ENCODE data around the gene GABRA5. TPM values are rescaled to one million over a fixed set of nuclear protein-coding genes. Genes with fewer than 3 reads are reported as not detected.

Gene GABRA5
- total RNA-seq, 1 experiment from 2014 or later: not detected

DNA sequence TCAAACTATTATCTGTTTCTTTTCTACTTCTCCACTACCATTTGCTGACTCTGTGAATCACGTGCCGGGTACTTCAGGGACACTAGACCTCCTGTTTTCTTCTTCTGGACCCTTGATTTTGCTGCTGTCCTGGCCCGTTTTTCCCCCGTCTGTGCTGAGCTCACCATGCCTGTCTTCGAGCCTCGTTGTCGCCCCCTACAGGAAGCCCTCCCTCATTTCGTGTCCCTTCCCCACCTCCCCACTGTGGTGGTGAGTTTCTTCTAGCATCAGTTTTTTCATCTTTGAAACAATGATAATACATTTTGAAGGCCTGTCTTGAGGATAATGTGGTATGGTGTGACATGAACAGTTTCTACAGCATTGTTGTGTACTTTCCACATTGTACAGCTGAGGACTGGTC, 117.0 kb downstream of the GABRA5 start:
- Histone ChIP-seq H3K4me1 (ENCODE audit: control insufficient read depth, insufficient read depth, low read length) (no peaks in the 10 kb centered on the region), H3K27me3 (ENCODE audit: control insufficient read depth, insufficient read depth, low read length) (no peaks in the 10 kb centered on the region), H3K9me3 (ENCODE audit: control insufficient read depth, insufficient read depth, low read depth, low read length) (no peaks in the 10 kb centered on the region), H3K27ac (ENCODE audit: low read length) (no peak overlapping the region), H3K4me3 (ENCODE audit: low read depth in 2 of 2, low read length in 2 of 2) (no peak overlapping the region), H3K36me3 (ENCODE audit: control insufficient read depth, insufficient read depth, low read length) (no peaks in the 10 kb centered on the region)
- ATAC-seq (no peak), DNase-seq (ENCODE audit: low read depth, low spot score) (no peak)
- in situ Hi-C loops (cut with HindIII; ENCODE audit: low pct_unique_long_range_greater_than_20kb, low sequenced_read_pairs) (no loop called here), intact Hi-C loops (cut with micrococcal nuclease; ENCODE audit: unreplicated experiment) (no loop called here)
- POLR2A ChIA-PET: no interaction called here
- BruUV-seq (replicated peaks): no TSS peak
- CTCF ChIA-PET: no interaction called here
- TF ChIP-seq, protein P1, sequence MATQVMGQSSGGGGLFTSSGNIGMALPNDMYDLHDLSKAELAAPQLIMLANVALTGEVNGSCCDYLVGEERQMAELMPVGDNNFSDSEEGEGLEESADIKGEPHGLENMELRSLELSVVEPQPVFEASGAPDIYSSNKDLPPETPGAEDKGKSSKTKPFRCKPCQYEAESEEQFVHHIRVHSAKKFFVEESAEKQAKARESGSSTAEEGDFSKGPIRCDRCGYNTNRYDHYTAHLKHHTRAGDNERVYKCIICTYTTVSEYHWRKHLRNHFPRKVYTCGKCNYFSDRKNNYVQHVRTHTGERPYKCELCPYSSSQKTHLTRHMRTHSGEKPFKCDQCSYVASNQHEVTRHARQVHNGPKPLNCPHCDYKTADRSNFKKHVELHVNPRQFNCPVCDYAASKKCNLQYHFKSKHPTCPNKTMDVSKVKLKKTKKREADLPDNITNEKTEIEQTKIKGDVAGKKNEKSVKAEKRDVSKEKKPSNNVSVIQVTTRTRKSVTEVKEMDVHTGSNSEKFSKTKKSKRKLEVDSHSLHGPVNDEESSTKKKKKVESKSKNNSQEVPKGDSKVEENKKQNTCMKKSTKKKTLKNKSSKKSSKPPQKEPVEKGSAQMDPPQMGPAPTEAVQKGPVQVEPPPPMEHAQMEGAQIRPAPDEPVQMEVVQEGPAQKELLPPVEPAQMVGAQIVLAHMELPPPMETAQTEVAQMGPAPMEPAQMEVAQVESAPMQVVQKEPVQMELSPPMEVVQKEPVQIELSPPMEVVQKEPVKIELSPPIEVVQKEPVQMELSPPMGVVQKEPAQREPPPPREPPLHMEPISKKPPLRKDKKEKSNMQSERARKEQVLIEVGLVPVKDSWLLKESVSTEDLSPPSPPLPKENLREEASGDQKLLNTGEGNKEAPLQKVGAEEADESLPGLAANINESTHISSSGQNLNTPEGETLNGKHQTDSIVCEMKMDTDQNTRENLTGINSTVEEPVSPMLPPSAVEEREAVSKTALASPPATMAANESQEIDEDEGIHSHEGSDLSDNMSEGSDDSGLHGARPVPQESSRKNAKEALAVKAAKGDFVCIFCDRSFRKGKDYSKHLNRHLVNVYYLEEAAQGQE (IDR thresholded peaks at IDR 0.05; ENCODE audit: insufficient read depth in 1 of 2, low read depth in 2 of 2, low read length in 1 of 2): no peak
- TF ChIP-seq POLR2AphosphoS5 (IDR thresholded peaks at IDR 0.05; ENCODE audit: low read depth, low read length) (no peak), CTCF (IDR thresholded peaks at IDR 0.05) (0 out of 2 replicates have a peak, but pooled peaks have one; percentile 16)

GRCh38 chr15:26985050-26985449, 118.2 kb downstream of the GABRA5 start:
- DNase-seq (ENCODE audit: low read depth, low spot score) (no peak), ATAC-seq (no peak)
- BruUV-seq (replicated peaks): no TSS peak
- POLR2A ChIA-PET: no interaction called here
- TF ChIP-seq, protein P1 (IDR thresholded peaks at IDR 0.05; ENCODE audit: insufficient read depth in 1 of 2, low read depth in 2 of 2, low read length in 1 of 2): no peak
- no peak for TF ChIP-seq POLR2AphosphoS5 (IDR thresholded peaks at IDR 0.05; ENCODE audit: low read depth, low read length)
- TF ChIP-seq TCF7L2 (IDR thresholded peaks at IDR 0.05; ENCODE audit: low read depth, low read length): no peak
- no peak for TF ChIP-seq CTCF (IDR thresholded peaks at IDR 0.05)
- TF ChIP-seq SIN3A (IDR thresholded peaks at IDR 0.05; ENCODE audit: borderline replicate concordance, insufficient read depth, low read depth, low read length): no peak
- Histone ChIP-seq H3K27ac (ENCODE audit: low read length) (no peak overlapping the region), H3K27me3 (ENCODE audit: control insufficient read depth, insufficient read depth, low read length) (no peaks in the 10 kb centered on the region), H3K4me3 (ENCODE audit: low read depth in 2 of 2, low read length in 2 of 2) (no peak overlapping the region), H3K4me1 (ENCODE audit: control insufficient read depth, insufficient read depth, low read length) (no peaks in the 10 kb centered on the region), H3K9me3 (ENCODE audit: control insufficient read depth, insufficient read depth, low read depth, low read length) (no peaks in the 10 kb centered on the region), H3K36me3 (ENCODE audit: control insufficient read depth, insufficient read depth, low read length) (no peaks in the 10 kb centered on the region)
- CTCF ChIA-PET: no interaction called here
- intact Hi-C loops (cut with micrococcal nuclease; ENCODE audit: unreplicated experiment): no loop called here
- in situ Hi-C loops (cut with HindIII; ENCODE audit: low pct_unique_long_range_greater_than_20kb, low sequenced_read_pairs): no loop called here

All from Panc1 (cell line).